KMS-11 (cell line): ENCODE measurements around the gene PCSK6.

ENCODE experiments used
- H2AFZ ChIP-seq: fragments of 200-600 bp; sonication (generic); 2 replicates; pipeline ENCODE4 v1.6.1; 2016; ENCODE audit warnings: antibody characterized with exemption, mixed run types, low read depth
- H3K27ac ChIP-seq: fragments of 200-600 bp; sonication (generic); 2 replicates; pipeline ENCODE4 v1.6.1; 2016; ENCODE audit warnings: mild to moderate bottlenecking, mixed run types
- H3K27me3 ChIP-seq: fragments of 200-600 bp; sonication (generic); 2 replicates; pipeline ENCODE4 v1.6.1; 2017; ENCODE audit warnings: mild to moderate bottlenecking, low read depth, mixed run types, moderate library complexity; ENCODE audit not compliant: insufficient read depth
- H3K36me3 ChIP-seq: fragments of 200-600 bp; sonication (generic); 2 replicates; pipeline ENCODE4 v1.6.1; 2017; ENCODE audit warnings: mild to moderate bottlenecking, mixed run types; ENCODE audit not compliant: insufficient read depth
- H3K4me1 ChIP-seq: fragments of 200-600 bp; sonication (generic); 2 replicates; pipeline ENCODE4 v1.6.1; 2016; ENCODE audit warnings: mild to moderate bottlenecking, low read depth, mixed run types; ENCODE audit not compliant: poor library complexity, severe bottlenecking
- H3K4me2 ChIP-seq: fragments of 200-600 bp; sonication (generic); 2 replicates; pipeline ENCODE4 v1.7.0; 2016; ENCODE audit warnings: mild to moderate bottlenecking, mixed run types
- H3K4me3 ChIP-seq: fragments of 200-600 bp; sonication (generic); IDR thresholded peaks from 2 replicates; pipeline ENCODE4 v1.6.1; 2017; ENCODE audit warnings: low read depth, low read length, mixed read lengths; ENCODE audit not compliant: insufficient read depth
- H3K79me2 ChIP-seq: fragments of 200-600 bp; sonication (generic); 2 replicates; pipeline ENCODE4 v1.6.1; 2016; ENCODE audit warnings: low read depth, mixed run types; ENCODE audit not compliant: insufficient read depth
- H3K9ac ChIP-seq: fragments of 200-600 bp; sonication (generic); 2 replicates; pipeline ENCODE4 v1.6.1; 2016; ENCODE audit warnings: mild to moderate bottlenecking, mixed run types
- H4K20me1 ChIP-seq: fragments of 200-600 bp; sonication (generic); 2 replicates; pipeline ENCODE4 v1.6.1; 2016; ENCODE audit warnings: mild to moderate bottlenecking, mixed run types; ENCODE audit not compliant: insufficient read depth
- CTCF ChIP-seq: fragments of 200-600 bp; sonication (generic); conservative IDR thresholded peaks from 2 replicates; pipeline ENCODE4 v1.6.1; 2017; ENCODE audit warnings: low read depth, mild to moderate bottlenecking, antibody characterized with exemption, low read length, moderate library complexity, mixed read lengths

Gene PCSK6

DNA sequence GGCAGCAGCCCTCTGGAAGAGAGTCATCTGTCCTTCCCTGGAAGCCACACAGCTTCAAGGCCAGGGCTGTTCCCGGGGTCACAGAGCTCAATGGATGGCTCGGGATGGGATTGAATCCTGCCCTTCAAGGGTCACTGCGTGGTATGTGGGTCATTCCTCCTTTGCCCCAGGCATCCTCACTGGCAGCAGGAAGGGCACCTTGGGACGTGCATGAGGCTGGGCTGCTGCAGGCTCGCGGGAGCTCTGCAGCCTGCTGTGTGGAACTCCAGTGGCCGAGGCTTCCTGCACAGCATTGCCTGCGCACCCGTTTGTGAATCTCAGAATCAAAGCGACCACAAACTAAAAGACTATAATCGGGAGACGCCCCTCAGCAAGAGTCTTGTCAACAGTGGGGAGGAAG is 60.7 kb downstream of the PCSK6 start:
- Histone ChIP-seq H3K79me2 (no peaks in the 10 kb centered on the region), H3K9ac (no peak overlapping the region)

DNA sequence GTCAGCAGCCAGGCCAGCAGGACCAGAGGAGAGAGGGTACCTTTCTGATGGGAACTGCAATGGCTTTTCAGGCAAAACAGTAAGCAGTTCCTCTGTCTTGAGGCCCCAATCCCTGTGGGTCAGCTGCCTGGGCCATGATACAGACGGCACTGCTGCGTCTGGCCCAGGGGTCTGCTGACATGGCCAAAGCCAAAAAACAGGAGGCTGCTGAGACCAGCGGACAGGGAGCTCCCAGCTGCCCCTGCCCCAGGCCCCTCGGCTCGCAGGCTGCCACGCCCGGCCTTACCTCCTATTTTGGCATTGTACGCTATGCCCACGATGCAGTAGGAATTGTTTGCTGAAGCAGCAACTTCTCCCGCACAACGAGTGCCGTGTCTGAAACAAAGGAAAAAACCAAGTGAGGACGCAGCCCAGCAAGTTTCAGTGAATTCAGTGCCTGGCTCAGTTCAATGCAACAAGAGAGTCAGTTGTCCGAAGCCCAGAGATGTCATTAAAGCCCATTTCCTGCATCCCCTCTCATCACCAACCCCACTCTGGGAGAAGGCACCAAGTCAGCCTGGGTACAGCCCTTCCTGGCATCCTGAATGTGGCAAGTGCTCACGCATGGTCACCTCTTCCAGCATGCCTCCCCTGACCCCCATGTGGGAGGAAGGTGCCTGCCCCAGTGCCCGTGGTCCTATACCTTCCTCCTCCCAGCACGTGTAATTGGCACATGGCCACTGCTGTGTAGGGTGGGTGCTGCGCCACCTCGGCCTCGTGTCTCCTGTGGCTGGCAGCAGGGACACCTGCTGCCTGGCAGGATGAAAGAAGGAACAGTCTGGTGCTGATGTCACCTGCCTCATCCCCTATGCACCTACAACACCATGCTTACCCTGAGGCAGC is 61.7 kb downstream of the PCSK6 start:
- Histone ChIP-seq H3K27ac (no peak overlapping the region), H3K4me2 (no peak overlapping the region), H3K27me3 (no peaks in the 10 kb centered on the region), H3K79me2 (no peaks in the 10 kb centered on the region), H3K4me1 (no peaks in the 10 kb centered on the region), H2AFZ (no peak overlapping the region), H3K36me3 (no peaks in the 10 kb centered on the region), H3K9ac (no peak overlapping the region), H3K4me3 (no peak overlapping the region), H4K20me1 (no peaks in the 10 kb centered on the region)
- TF ChIP-seq CTCF, result no peak

More for the DNA sequence above, 60.7 kb downstream of the PCSK6 start:
- H3K36me3 ChIP-seq, result no peaks in the 10 kb centered on the region
- H3K4me2 ChIP-seq, result no peak overlapping the region
- H3K4me3 ChIP-seq, result no peak overlapping the region
- no peaks in the 10 kb centered on the region for H3K27me3 ChIP-seq
- H3K4me1 ChIP-seq, result no peaks in the 10 kb centered on the region
- no peaks in the 10 kb centered on the region for H4K20me1 ChIP-seq
- H2AFZ ChIP-seq, result no peak overlapping the region
- no peak overlapping the region for H3K27ac ChIP-seq
- no peak for TF ChIP-seq CTCF

DNA sequence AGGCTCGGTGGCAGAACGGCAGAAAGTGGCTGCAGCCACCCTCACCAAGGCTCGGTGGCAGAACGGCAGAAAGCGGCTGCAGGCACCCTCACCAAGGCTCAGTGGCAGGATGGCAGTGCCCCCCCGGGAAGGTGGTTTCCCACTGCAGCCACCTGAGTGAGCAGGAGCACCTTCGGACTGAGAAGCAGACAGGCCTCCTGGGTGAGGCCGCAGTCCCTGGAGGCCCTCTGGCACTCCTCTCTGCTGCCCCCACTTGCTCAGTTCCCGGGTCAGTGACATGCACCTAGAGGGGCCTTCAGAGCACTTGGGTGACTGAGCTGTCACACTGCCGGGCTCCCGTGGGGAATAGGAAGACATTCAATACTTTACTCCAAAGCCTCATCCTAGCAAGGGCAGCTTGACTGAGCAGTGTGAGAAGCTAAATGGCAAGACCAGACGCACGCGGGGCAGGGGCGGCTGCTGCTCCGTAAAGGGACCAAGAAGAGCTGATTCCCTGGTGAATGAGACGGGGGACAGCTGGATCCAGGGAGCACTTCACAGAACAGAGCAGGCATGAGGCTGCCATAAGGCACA is 62.7 kb downstream of the PCSK6 start:
- Histone ChIP-seq H3K4me3 (no peak overlapping the region), H3K4me2 (no peak overlapping the region), H3K9ac (no peak overlapping the region), H3K4me1 (no peaks in the 10 kb centered on the region), H4K20me1 (no peaks in the 10 kb centered on the region), H3K36me3 (no peaks in the 10 kb centered on the region), H2AFZ (no peak overlapping the region), H3K27ac (no peak overlapping the region), H3K27me3 (no peaks in the 10 kb centered on the region), H3K79me2 (no peaks in the 10 kb centered on the region)
- no peak for TF ChIP-seq CTCF

DNA sequence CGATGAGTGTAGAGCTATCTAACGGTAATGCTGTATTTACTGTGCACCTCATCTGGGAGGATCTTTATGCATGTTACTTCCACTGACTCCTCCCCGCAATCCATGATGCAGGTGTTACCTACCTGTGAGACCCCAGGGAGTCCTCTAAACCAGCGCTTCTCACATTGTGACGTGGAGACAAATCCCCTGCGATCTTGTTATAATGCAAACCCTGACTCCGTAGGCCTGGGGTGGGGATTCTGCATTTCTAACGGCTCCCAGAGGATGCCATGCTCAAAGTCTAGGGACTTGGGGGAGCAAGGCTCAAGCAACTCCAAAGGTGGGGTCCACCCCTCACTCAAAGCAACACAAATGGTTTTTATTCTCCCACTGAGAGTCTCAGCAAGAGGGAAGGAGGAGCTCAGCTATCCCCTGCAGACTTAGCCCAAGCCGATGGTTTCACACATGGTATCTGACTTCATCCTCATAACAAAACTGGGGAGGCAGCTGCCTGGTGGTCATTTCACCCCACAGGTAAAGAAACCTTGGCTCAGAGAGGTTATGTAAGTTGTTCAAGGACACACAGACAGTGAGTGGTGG is 63.6 kb downstream of the PCSK6 start:
- Histone ChIP-seq H3K4me2 (no peak overlapping the region), H3K27ac (no peak overlapping the region), H3K4me1 (no peaks in the 10 kb centered on the region), H3K27me3 (no peaks in the 10 kb centered on the region), H2AFZ (no peak overlapping the region), H3K36me3 (no peaks in the 10 kb centered on the region), H4K20me1 (no peaks in the 10 kb centered on the region), H3K79me2 (no peaks in the 10 kb centered on the region), H3K9ac (no peak overlapping the region), H3K4me3 (no peak overlapping the region)
- TF ChIP-seq CTCF, result no peak
